Measurements from ENCODE around the gene ZNF385A.

The ZNF385A gene

DNA sequence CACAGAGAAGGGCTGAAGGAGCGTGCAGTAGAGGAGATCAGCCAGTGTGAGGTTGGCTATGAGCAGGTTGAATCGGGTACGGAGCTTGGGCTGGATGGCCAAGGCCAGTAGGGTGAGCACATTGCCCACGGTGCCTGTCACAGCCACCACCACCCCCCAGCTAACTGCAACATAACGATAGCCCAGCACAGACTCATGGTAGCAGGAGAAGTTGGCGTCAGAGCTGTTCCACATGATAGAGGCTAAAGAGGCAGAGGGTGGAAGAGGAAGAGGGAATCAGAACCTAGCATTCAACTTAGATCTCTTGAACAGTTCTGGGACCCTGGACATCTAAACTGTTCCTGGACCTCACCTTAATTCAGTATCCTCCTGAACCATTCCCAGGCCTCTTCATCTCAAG, 20.9 kb downstream of the ZNF385A start:
- Histone ChIP-seq H3K27me3 (ENCODE audit: insufficient read depth, low read length, poor library complexity, severe bottlenecking) (no peaks in the 10 kb centered on the region), H4K20me1 (ENCODE audit: insufficient read depth, low read length, poor library complexity, severe bottlenecking) (no peaks in the 10 kb centered on the region), H3K9me2 (replicated peaks; ENCODE audit: low read depth, low read length) (no peaks in the 10 kb centered on the region), H3K4me3 (ENCODE audit: low read length, poor library complexity, severe bottlenecking) (no peak overlapping the region), H3K4me2 (ENCODE audit: low read depth, low read length, poor library complexity, severe bottlenecking) (no peak overlapping the region), H3K9ac (ENCODE audit: low read depth, low read length, poor library complexity, severe bottlenecking) (no peak overlapping the region), H3K36me3 (ENCODE audit: insufficient read depth, low read length) (no peaks in the 10 kb centered on the region), H3K79me2 (ENCODE audit: insufficient read depth, low read length) (no peaks in the 10 kb centered on the region), H2AFZ (ENCODE audit: low read length) (no peak overlapping the region), H3K9me3 (ENCODE audit: insufficient read depth, low read depth, low read length) (no peaks in the 10 kb centered on the region), H3F3A (ENCODE audit: low read depth) (0 out of 2 replicates have a peak, but pooled peaks cover 2% of the 10 kb centered on the region), H3K4me1 (ENCODE audit: insufficient read depth, low read length, poor library complexity, severe bottlenecking) (peaks cover 22% of the 10 kb centered on the region)
- TF ChIP-seq EZH2phosphoT487 (IDR thresholded peaks at IDR 0.05; ENCODE audit: borderline replicate concordance), result no peak
- TF ChIP-seq, protein P1, sequence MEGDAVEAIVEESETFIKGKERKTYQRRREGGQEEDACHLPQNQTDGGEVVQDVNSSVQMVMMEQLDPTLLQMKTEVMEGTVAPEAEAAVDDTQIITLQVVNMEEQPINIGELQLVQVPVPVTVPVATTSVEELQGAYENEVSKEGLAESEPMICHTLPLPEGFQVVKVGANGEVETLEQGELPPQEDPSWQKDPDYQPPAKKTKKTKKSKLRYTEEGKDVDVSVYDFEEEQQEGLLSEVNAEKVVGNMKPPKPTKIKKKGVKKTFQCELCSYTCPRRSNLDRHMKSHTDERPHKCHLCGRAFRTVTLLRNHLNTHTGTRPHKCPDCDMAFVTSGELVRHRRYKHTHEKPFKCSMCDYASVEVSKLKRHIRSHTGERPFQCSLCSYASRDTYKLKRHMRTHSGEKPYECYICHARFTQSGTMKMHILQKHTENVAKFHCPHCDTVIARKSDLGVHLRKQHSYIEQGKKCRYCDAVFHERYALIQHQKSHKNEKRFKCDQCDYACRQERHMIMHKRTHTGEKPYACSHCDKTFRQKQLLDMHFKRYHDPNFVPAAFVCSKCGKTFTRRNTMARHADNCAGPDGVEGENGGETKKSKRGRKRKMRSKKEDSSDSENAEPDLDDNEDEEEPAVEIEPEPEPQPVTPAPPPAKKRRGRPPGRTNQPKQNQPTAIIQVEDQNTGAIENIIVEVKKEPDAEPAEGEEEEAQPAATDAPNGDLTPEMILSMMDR (conservative IDR thresholded peaks at IDR 0.05; ENCODE audit: low read length), result no peak

DNA sequence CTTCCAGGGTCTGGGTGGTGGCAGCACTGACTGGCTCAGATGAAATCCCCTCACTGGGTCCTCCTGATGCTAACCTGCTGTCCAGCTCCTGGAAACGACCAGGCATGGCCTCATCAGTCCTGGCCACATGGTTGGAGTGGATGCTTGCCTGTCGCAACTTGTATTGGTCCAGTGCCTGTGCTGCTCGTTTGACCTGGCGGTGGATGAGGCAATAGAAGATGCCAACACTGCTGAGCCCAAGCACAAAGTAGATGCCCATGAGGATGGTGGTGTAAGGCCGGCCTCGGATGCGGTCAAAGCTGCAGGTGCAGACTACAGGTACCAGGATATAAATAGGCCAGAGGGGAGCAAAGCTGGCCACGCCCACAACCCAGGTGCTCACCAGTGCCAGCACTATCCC, 21.5 kb downstream of the ZNF385A start:
- Histone ChIP-seq H3K4me2 (ENCODE audit: low read depth, low read length, poor library complexity, severe bottlenecking) (no peak overlapping the region), H3K36me3 (ENCODE audit: insufficient read depth, low read length) (no peaks in the 10 kb centered on the region), H3K9me3 (ENCODE audit: insufficient read depth, low read depth, low read length) (no peaks in the 10 kb centered on the region), H3K27me3 (ENCODE audit: insufficient read depth, low read length, poor library complexity, severe bottlenecking) (no peaks in the 10 kb centered on the region), H4K20me1 (ENCODE audit: insufficient read depth, low read length, poor library complexity, severe bottlenecking) (no peaks in the 10 kb centered on the region), H3K9me2 (replicated peaks; ENCODE audit: low read depth, low read length) (no peaks in the 10 kb centered on the region), H3K79me2 (ENCODE audit: insufficient read depth, low read length) (no peaks in the 10 kb centered on the region), H3F3A (ENCODE audit: low read depth) (0 out of 2 replicates have a peak, but pooled peaks cover 2% of the 10 kb centered on the region), H3K4me1 (ENCODE audit: insufficient read depth, low read length, poor library complexity, severe bottlenecking) (peaks cover 21% of the 10 kb centered on the region), H2AFZ (ENCODE audit: low read length) (no peak overlapping the region), H3K9ac (ENCODE audit: low read depth, low read length, poor library complexity, severe bottlenecking) (no peak overlapping the region), H3K4me3 (ENCODE audit: low read length, poor library complexity, severe bottlenecking) (no peak overlapping the region)
- TF ChIP-seq, protein P1 (conservative IDR thresholded peaks at IDR 0.05; ENCODE audit: low read length), result no peak
- TF ChIP-seq EZH2phosphoT487 (IDR thresholded peaks at IDR 0.05; ENCODE audit: borderline replicate concordance), result no peak

DNA sequence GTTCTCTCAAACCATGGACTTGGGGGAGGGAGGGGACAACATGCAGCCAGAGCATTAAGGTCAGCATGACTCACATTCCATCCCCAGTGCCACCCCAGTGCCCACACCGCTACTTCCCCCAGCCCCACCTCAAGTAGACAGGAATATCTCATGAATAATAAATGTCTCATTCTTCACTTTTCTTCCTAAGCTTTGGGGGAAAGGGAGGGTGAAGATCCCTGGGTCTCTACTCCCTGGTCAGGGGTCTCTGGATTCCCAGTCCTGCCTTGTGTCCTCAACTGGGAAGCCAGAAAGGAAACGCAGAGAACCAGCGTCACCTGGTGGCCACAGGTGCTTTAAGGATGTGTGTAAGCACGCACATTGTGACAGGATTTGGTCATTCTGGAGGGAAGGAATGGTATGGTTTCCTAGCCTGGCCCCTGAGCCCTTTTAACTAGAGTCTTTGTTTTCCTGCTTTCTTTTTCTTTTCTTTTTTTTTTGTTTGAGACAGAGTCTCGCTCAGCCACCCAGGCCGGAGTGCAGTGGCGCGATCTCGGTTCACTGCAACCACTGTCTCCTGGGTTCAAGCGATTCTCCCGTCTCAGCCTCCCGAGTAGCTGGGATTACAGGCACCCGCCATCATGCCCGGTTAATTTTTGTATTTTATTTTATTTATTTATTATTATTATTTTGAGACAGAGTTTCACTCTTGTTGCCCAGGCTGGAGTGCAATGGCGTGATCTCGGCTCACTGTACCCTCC, 23.6 kb downstream of the ZNF385A start:
- Histone ChIP-seq H2AFZ (ENCODE audit: low read length) (no peak overlapping the region), H3F3A (ENCODE audit: low read depth) (0 out of 2 replicates have a peak, but pooled peaks cover 2% of the 10 kb centered on the region), H3K9me3 (ENCODE audit: insufficient read depth, low read depth, low read length) (no peaks in the 10 kb centered on the region), H4K20me1 (ENCODE audit: insufficient read depth, low read length, poor library complexity, severe bottlenecking) (no peaks in the 10 kb centered on the region), H3K4me3 (ENCODE audit: low read length, poor library complexity, severe bottlenecking) (no peak overlapping the region), H3K27me3 (ENCODE audit: insufficient read depth, low read length, poor library complexity, severe bottlenecking) (no peaks in the 10 kb centered on the region), H3K4me2 (ENCODE audit: low read depth, low read length, poor library complexity, severe bottlenecking) (peak overlapping the region; percentile 92), H3K4me1 (ENCODE audit: insufficient read depth, low read length, poor library complexity, severe bottlenecking) (peaks cover 38% of the 10 kb centered on the region), H3K79me2 (ENCODE audit: insufficient read depth, low read length) (peaks cover 9% of the 10 kb centered on the region; the same call in 1 of the 2 replicates), H3K9ac (ENCODE audit: low read depth, low read length, poor library complexity, severe bottlenecking) (peak overlapping the region; percentile 75), H3K36me3 (ENCODE audit: insufficient read depth, low read length) (no peaks in the 10 kb centered on the region), H3K9me2 (replicated peaks; ENCODE audit: low read depth, low read length) (no peaks in the 10 kb centered on the region)
- TF ChIP-seq, protein P1 (conservative IDR thresholded peaks at IDR 0.05; ENCODE audit: low read length), result peak; percentile 98
- TF ChIP-seq EZH2phosphoT487 (IDR thresholded peaks at IDR 0.05; ENCODE audit: borderline replicate concordance), result no peak

All from Loucy (cell line).